Endodermal cell (in vitro differentiated cells): ENCODE results near the gene SMG9. TPM values are rescaled to one million over a fixed set of nuclear protein-coding genes. Genes with fewer than 3 reads are reported as not detected.
A peak's percentile ranks its signal among the peaks of the same experiment; 100 is the strongest.

Source experiments
- DNase-seq: peaks from one replicate; pipeline ENCODE4 v3.0.0-alpha.2; 2017
- H3K27ac ChIP-seq: 2 replicates; pipeline ENCODE4 v1.5.1; 2013; ENCODE audit warnings: mild to moderate bottlenecking, low read depth, low read length, moderate library complexity
- H3K27me3 ChIP-seq: 2 replicates; pipeline ENCODE4 v1.6.1; 2013; ENCODE audit warnings: mild to moderate bottlenecking, low read length, moderate library complexity; ENCODE audit not compliant: insufficient read depth, control insufficient read depth, poor library complexity, severe bottlenecking
- H3K36me3 ChIP-seq: 2 replicates; pipeline ENCODE4 v1.7.0; 2013; ENCODE audit warnings: mild to moderate bottlenecking, low read length, moderate library complexity; ENCODE audit not compliant: control insufficient read depth, insufficient read depth
- H3K4me1 ChIP-seq: one replicate; pipeline ENCODE4 v1.7.0; 2013; ENCODE audit warnings: low read length; ENCODE audit not compliant: control insufficient read depth, insufficient read depth
- H3K4me3 ChIP-seq: 2 replicates; pipeline ENCODE4 v1.5.1; 2013; ENCODE audit warnings: mild to moderate bottlenecking, low read length, moderate library complexity
- H3K9ac ChIP-seq: 2 replicates; pipeline ENCODE4 v1.6.1; 2013; ENCODE audit warnings: mild to moderate bottlenecking, low read length, moderate library complexity; ENCODE audit not compliant: poor library complexity, severe bottlenecking; ENCODE audit errors: extremely low read depth
- H3K9me3 ChIP-seq: 2 replicates; pipeline ENCODE4 v1.6.1; 2013; ENCODE audit warnings: mild to moderate bottlenecking, low read length, moderate library complexity; ENCODE audit not compliant: control insufficient read depth
- H3K27ac Mint-ChIP-seq: 2 replicates; pipeline ENCODE4 v1.8.0; 2020; ENCODE audit warnings: mixed read lengths
- H3K27me3 Mint-ChIP-seq: 2 replicates; pipeline ENCODE4 v1.8.0; 2021; ENCODE audit warnings: mild to moderate bottlenecking, mixed read lengths; ENCODE audit not compliant: insufficient read depth
- H3K36me3 Mint-ChIP-seq: 2 replicates; pipeline ENCODE4 v1.8.0; 2020; ENCODE audit warnings: low read depth, mixed read lengths
- H3K4me1 Mint-ChIP-seq: 2 replicates; pipeline ENCODE4 v1.8.0; 2020; ENCODE audit warnings: mixed read lengths
- H3K4me3 Mint-ChIP-seq: 2 replicates; pipeline ENCODE4 v1.8.0; 2020; ENCODE audit warnings: mild to moderate bottlenecking, moderate library complexity, mixed read lengths
- H3K9me3 Mint-ChIP-seq: 2 replicates; pipeline ENCODE4 v1.8.0; 2020; ENCODE audit warnings: mild to moderate bottlenecking, mixed read lengths
- WGBS, 2 experiments: methylation state at CpG; one replicate each; pipeline versions ENCODE4 v1.1.5 to v1.1.7; 2013; ENCODE audit warnings: missing lambda C conversion rate in 2 of 2, mixed read lengths in 1 of 2; ENCODE audit not compliant: insufficient coverage in 1 of 2, insufficient read length in 1 of 2; 5-methylcytosine and 5-hydroxymethylcytosine counted together
- total RNA-seq, 2 donors: library from RNA; stranded (reverse); fragmentation: NEBNext Ultra II Directional in 1 of 2; extraction: Animal tissue kit (Norgen Biotek cat#: 25700) in 1 of 2; gene quantifications; 2 replicates in 1 of 2; 3 replicates in 1 of 2; pipeline ENCODE4 v1.2.1, GENCODE V29; 2021
- TF ChIP-seq, protein P1 (sequence below): fragments of 200-600 bp; sonication (generic); conservative IDR thresholded peaks from 2 replicates; pipeline ENCODE4 v1.5.0; 2021; ENCODE audit warnings: antibody characterized with exemption, mild to moderate bottlenecking

Gene SMG9
- total RNA-seq, 2 donors from 2014 or later: 44.6 to 53.8 TPM

DNA sequence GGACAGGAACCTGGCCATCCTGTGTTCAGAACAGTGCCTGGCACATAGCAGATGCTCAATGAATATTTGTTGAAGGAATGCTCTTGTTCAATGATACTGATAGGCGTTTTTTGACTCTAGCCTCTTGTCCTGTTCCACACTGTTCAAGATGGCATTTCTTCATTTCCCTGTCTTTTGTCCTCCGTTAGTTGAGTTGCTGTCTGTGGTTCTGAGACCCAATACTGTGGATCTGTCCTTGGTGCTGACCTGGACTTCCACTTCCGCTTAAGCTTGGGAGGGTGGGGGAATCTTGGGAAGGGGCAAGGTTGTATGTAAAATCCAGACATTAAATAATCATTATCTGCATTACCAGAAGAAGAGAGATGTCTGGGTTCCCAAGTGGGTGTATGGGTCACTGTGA is 34.3 kb upstream of the SMG9 start:
- Histone ChIP-seq H3K36me3 (no peaks in the 10 kb centered on the region), H3K9me3 (no peaks in the 10 kb centered on the region), H3K27me3 (peaks cover 17% of the 10 kb centered on the region), H3K4me3 (no peak overlapping the region), H3K27ac (no peak overlapping the region), H3K9ac (no peak overlapping the region), H3K4me1 (no peaks in the 10 kb centered on the region)
- Mint-ChIP-seq H3K36me3 (no peaks in the 10 kb centered on the region), H3K27me3 (peaks cover 29% of the 10 kb centered on the region), H3K27ac (no peak overlapping the region), H3K4me1 (no peaks in the 10 kb centered on the region), H3K4me3 (no peak overlapping the region), H3K9me3 (no peaks in the 10 kb centered on the region)
- TF ChIP-seq, protein P1, sequence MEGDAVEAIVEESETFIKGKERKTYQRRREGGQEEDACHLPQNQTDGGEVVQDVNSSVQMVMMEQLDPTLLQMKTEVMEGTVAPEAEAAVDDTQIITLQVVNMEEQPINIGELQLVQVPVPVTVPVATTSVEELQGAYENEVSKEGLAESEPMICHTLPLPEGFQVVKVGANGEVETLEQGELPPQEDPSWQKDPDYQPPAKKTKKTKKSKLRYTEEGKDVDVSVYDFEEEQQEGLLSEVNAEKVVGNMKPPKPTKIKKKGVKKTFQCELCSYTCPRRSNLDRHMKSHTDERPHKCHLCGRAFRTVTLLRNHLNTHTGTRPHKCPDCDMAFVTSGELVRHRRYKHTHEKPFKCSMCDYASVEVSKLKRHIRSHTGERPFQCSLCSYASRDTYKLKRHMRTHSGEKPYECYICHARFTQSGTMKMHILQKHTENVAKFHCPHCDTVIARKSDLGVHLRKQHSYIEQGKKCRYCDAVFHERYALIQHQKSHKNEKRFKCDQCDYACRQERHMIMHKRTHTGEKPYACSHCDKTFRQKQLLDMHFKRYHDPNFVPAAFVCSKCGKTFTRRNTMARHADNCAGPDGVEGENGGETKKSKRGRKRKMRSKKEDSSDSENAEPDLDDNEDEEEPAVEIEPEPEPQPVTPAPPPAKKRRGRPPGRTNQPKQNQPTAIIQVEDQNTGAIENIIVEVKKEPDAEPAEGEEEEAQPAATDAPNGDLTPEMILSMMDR: no peak
- 14% methylated on average over 2 of the region's 3 CpGs; no CpG with 5 or more reads in 1 of the 2 experiments for WGBS, 2 experiments
- peak; percentile 85 for DNase-seq

DNA sequence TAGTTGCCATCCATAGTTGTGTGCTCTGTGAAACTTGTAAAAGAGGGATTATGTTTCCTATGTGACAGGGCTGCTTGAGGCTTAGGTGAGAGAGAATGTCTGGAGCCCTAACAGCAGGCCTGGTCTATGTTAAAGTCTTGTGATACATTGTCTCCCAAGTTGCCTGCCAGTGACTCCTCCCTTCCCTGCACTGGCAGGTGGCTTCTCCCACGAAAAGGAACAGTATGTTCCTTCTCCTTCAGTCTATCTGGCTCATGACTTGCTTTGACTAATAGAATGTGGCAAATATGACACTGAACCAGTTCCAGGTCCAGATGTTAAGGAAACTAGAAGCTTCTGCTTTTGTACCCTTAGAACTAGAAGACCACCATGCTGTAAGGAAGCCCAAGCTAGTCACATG is 31.9 kb upstream of the SMG9 start:
- TF ChIP-seq, protein P1: no peak
- Mint-ChIP-seq H3K27ac (no peak overlapping the region), H3K27me3 (peaks cover 27% of the 10 kb centered on the region), H3K4me3 (no peak overlapping the region), H3K4me1 (no peaks in the 10 kb centered on the region), H3K9me3 (no peaks in the 10 kb centered on the region), H3K36me3 (no peaks in the 10 kb centered on the region)
- Histone ChIP-seq H3K36me3 (no peaks in the 10 kb centered on the region), H3K27ac (no peak overlapping the region), H3K27me3 (no peaks in the 10 kb centered on the region), H3K4me3 (no peak overlapping the region), H3K9me3 (no peaks in the 10 kb centered on the region), H3K4me1 (no peaks in the 10 kb centered on the region), H3K9ac (no peak overlapping the region)
- no peak for DNase-seq
- WGBS, 2 experiments: 30 to 48% methylated on average over 1 of the region's 1 CpG

DNA sequence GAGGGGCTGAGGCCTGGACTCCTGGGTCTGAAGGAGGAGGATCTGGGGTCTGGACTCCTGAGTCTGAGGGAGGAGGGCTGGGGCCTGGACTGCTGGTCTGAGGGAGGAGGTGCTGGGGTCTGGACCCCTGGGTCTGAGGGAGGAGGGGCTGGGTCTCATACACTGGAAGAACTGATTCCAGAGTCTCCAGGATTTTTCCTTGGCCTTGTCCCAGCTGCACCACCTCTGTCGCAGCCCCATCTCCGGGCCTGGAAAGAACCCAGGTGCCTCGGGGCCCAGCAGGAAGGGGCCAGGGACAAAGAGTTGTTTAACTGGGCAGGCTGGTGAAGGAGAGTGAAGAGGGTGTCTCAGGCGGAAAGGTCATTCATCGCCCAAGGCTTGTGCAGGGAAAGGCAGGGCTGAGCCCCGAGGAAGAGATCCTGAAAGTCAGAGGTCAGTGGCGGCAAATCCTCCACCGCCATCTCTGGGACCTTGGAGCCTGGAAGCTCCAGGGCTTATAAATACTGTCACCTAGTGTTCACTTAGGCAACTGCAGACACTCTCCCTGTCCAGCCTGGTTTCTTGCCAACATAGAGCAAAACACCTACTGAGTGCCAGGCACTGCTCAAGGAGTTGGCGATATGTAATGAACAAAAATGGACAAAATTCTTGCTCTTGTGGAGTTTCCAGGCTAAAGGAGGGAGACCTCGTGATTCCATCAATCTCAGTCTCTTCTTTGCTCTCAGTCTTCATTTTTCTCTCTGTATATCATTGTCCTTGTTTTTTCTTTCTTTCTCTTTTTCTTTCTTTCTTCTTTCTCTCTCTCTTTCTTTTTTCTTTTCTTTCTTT is 30.4 kb upstream of the SMG9 start:
- H3K27me3 ChIP-seq: no peaks in the 10 kb centered on the region
- peak; percentile 88 for DNase-seq
- H3K4me3 ChIP-seq: no peak overlapping the region
- H3K27ac ChIP-seq: no peak overlapping the region
- no peaks in the 10 kb centered on the region for H3K9me3 ChIP-seq
- 36 to 37% methylated on average over 9 to 10 of the region's 10 CpGs for WGBS, 2 experiments
- H3K9ac ChIP-seq: no peak overlapping the region
- no peak overlapping the region for H3K27ac Mint-ChIP-seq
- H3K4me3 Mint-ChIP-seq: no peak overlapping the region
- TF ChIP-seq, protein P1: peak; percentile 95
- no peaks in the 10 kb centered on the region for H3K36me3 ChIP-seq
- no peaks in the 10 kb centered on the region for H3K36me3 Mint-ChIP-seq
- peaks cover 27% of the 10 kb centered on the region for H3K27me3 Mint-ChIP-seq
- no peaks in the 10 kb centered on the region for H3K4me1 ChIP-seq
- no peaks in the 10 kb centered on the region for H3K4me1 Mint-ChIP-seq
- H3K9me3 Mint-ChIP-seq: no peaks in the 10 kb centered on the region
